ENCODE data around the gene RASD1. TPM values are rescaled to one million over a fixed set of nuclear protein-coding genes. Genes with fewer than 3 reads are reported as not detected.

RASD1 gene
- total RNA-seq, 1 experiment from 2014 or later, result 5.7 TPM

GRCh38 chr17:17505610-17506171 lies 9.5 kb upstream of the RASD1 start:
- DNase-seq, result no peak
- no CpG with 5 or more reads among the region's 22 CpGs for WGBS (ENCODE audit: extremely low coverage, insufficient read length, low lambda C conversion rate)
- Histone ChIP-seq H4K8ac (replicated peaks; ENCODE audit: insufficient read length, low read depth, low read length) (no peak overlapping the region), H4K20me1 (ENCODE audit: control insufficient read depth, insufficient read depth, insufficient read length) (no peaks in the 10 kb centered on the region), H2BK120ac (ENCODE audit: low read depth, low read length, poor library complexity, severe bottlenecking) (no peak overlapping the region), H2AK5ac (ENCODE audit: insufficient read length, low read length) (no peak overlapping the region), H2BK12ac (ENCODE audit: insufficient read length, low read depth, low read length) (no peak overlapping the region), H3K14ac (ENCODE audit: insufficient read depth, low read length) (no peak overlapping the region; the same call in 1 of the 2 replicates), H3K27me3 (ENCODE audit: insufficient read depth, low read length) (no peaks in the 10 kb centered on the region), H2AFZ (ENCODE audit: low read length) (no peak overlapping the region), H4K5ac (ENCODE audit: insufficient read length, low read depth, low read length) (no peak overlapping the region), H3K18ac (ENCODE audit: insufficient read length, low read depth, low read length) (no peak overlapping the region), H3K4ac (ENCODE audit: low read depth, low read length) (no peak overlapping the region), H3K79me2 (ENCODE audit: insufficient read depth, low read length) (no peaks in the 10 kb centered on the region), H4K91ac (ENCODE audit: insufficient read length, low read depth, low read length) (no peak overlapping the region), H3K9me3 (ENCODE audit: control insufficient read depth, low read depth, low read length) (no peaks in the 10 kb centered on the region), H3T11ph (ENCODE audit: low read length) (no peak overlapping the region), H2BK15ac (ENCODE audit: low read depth, low read length) (no peak overlapping the region), H3K23ac (ENCODE audit: insufficient read length, low read depth, low read length) (no peak overlapping the region), H3K4me1 (ENCODE audit: insufficient read depth, low read length) (no peaks in the 10 kb centered on the region), H3K79me1 (ENCODE audit: insufficient read depth, low read depth, low read length, poor library complexity, severe bottlenecking) (no peaks in the 10 kb centered on the region), H3K9ac (ENCODE audit: extremely low read depth, insufficient read length, low read length) (no peak overlapping the region), H3K4me2 (ENCODE audit: insufficient read depth, insufficient read length, low read length) (no peak overlapping the region), H3K23me2 (ENCODE audit: insufficient read length, low read depth, low read length, poor library complexity, severe bottlenecking) (no peaks in the 10 kb centered on the region), H2BK5ac (ENCODE audit: insufficient read length, low read length) (no peak overlapping the region), H2BK20ac (ENCODE audit: low read depth, low read length, poor library complexity, severe bottlenecking) (no peak overlapping the region), H3K56ac (ENCODE audit: insufficient read length, low read depth, low read length) (no peak overlapping the region), H3K27ac (ENCODE audit: insufficient read length, low read depth, low read length) (no peak overlapping the region)
- H3K4me1 Mint-ChIP-seq, result peaks cover 12 to 17% of the 10 kb centered on the region in 2 experiments; a peak in 3 of 4 replicates
- H3K36me3 Mint-ChIP-seq (ENCODE audit: insufficient read depth in 1 of 3, low read depth in 3 of 3), result no peaks in the 10 kb centered on the region
- peaks cover 3% of the 10 kb centered on the region for H3K27me3 Mint-ChIP-seq (ENCODE audit: low read depth)
- H3K9me3 Mint-ChIP-seq, result no peaks in the 10 kb centered on the region
- no peak for TF ChIP-seq CTCF (conservative IDR thresholded peaks at IDR 0.05)
- H3K27ac Mint-ChIP-seq, result no peak overlapping the region
- no peak overlapping the region for H3K4me3 Mint-ChIP-seq
